Urinary bladder (tissue), 4 donors: Measurements from ENCODE around the gene ZDHHC21. TPM values are rescaled to one million over a fixed set of nuclear protein-coding genes. Genes with fewer than 3 reads are reported as not detected.

Experiments used
- DNase-seq: peaks from one replicate; pipeline ENCODE4 v3.0.0-alpha.2; 2015; ENCODE audit errors: extremely low spot score
- H3K27ac ChIP-seq: one replicate; pipeline ENCODE4 v1.5.1; 2013; ENCODE audit warnings: low read depth, mild to moderate bottlenecking, moderate library complexity
- H3K36me3 ChIP-seq: one replicate; pipeline ENCODE4 v1.6.1; 2013; ENCODE audit warnings: mild to moderate bottlenecking, moderate library complexity; ENCODE audit not compliant: insufficient read depth
- H3K4me1 ChIP-seq: one replicate; pipeline ENCODE4 v1.6.1; 2013; ENCODE audit warnings: mild to moderate bottlenecking, moderate library complexity; ENCODE audit not compliant: insufficient read depth
- H3K4me3 ChIP-seq: one replicate; pipeline ENCODE4 v1.5.1; 2013; ENCODE audit warnings: low read depth, low read length
- WGBS: extraction: QIAGEN DNeasy Blood & Tissue Kit; methylation state at CpG from one replicate; pipeline ENCODE4 v1.1.7; 2013; 5-methylcytosine and 5-hydroxymethylcytosine counted together
- polyA plus RNA-seq: library from polyadenylated mRNA; stranded (reverse); fragments of 200-250 nt; gene quantifications from one replicate; pipeline ENCODE4 v1.2.3, GENCODE V29; 2013
- total RNA-seq: library from RNA; depleted of rRNA; stranded (reverse); fragments of >200 nt; gene quantifications from one replicate; pipeline ENCODE4 v1.2.3, GENCODE V29; 2014
- donor health status: healthy with polysubstance abuse.
- donor health status: healthy.

The ZDHHC21 gene
- total and polyA plus RNA-seq, 2 donors, result 3.2 to 71.0 TPM

GRCh38 chr9:14662060-14662453 is 31.2 kb downstream of the ZDHHC21 start:
- no peak for DNase-seq
- no peak overlapping the region for H3K27ac ChIP-seq
- no peaks in the 10 kb centered on the region for H3K36me3 ChIP-seq
- 96% methylated on average over 3 of the region's 3 CpGs for WGBS
- H3K4me3 ChIP-seq, result no peak overlapping the region
- H3K4me1 ChIP-seq, result no peaks in the 10 kb centered on the region

GRCh38 chr9:14661421-14662059 is 31.7 kb downstream of the ZDHHC21 start:
- DNase-seq, result no peak
- no peaks in the 10 kb centered on the region for H3K4me1 ChIP-seq
- no peak overlapping the region for H3K4me3 ChIP-seq
- WGBS, result 51% methylated on average over 3 of the region's 3 CpGs
- no peaks in the 10 kb centered on the region for H3K36me3 ChIP-seq
- no peak overlapping the region for H3K27ac ChIP-seq

- no peak for DNase-seq
- WGBS, result 89% methylated on average over 5 of the region's 5 CpGs
- H3K4me1 ChIP-seq, result no peaks in the 10 kb centered on the region
- no peak overlapping the region for H3K4me3 ChIP-seq
- no peak overlapping the region for H3K27ac ChIP-seq
- no peaks in the 10 kb centered on the region for H3K36me3 ChIP-seq
These were observed 32.5 kb downstream of the ZDHHC21 start for GRCh38 chr9:14660721-14661120.

- Histone ChIP-seq H3K4me3 (no peak overlapping the region), H3K36me3 (no peaks in the 10 kb centered on the region), H3K27ac (no peak overlapping the region), H3K4me1 (no peaks in the 10 kb centered on the region)
- 69% methylated on average over 1 of the region's 1 CpG for WGBS
- DNase-seq, result no peak
These were observed 38.3 kb downstream of the ZDHHC21 start for GRCh38 chr9:14654932-14655331.

- no peak for DNase-seq
- Histone ChIP-seq H3K27ac (no peak overlapping the region), H3K36me3 (no peaks in the 10 kb centered on the region), H3K4me3 (no peak overlapping the region), H3K4me1 (no peaks in the 10 kb centered on the region)
- 96% methylated on average over 1 of the region's 1 CpG for WGBS
These were observed 39.7 kb downstream of the ZDHHC21 start for GRCh38 chr9:14653511-14653910.

GRCh38 chr9:14652729-14653377 is 40.4 kb downstream of the ZDHHC21 start:
- 63% methylated on average over 4 of the region's 4 CpGs for WGBS
- Histone ChIP-seq H3K27ac (no peak overlapping the region), H3K4me3 (no peak overlapping the region), H3K36me3 (no peaks in the 10 kb centered on the region), H3K4me1 (no peaks in the 10 kb centered on the region)
- DNase-seq, result no peak

GRCh38 chr9:14650596-14650995 is 42.6 kb downstream of the ZDHHC21 start:
- no peaks in the 10 kb centered on the region for H3K36me3 ChIP-seq
- no peak overlapping the region for H3K4me3 ChIP-seq
- DNase-seq, result no peak
- WGBS, result 62% methylated on average over 1 of the region's 1 CpG
- no peaks in the 10 kb centered on the region for H3K4me1 ChIP-seq
- H3K27ac ChIP-seq, result no peak overlapping the region

GRCh38 chr9:14645648-14646047 is 47.6 kb downstream of the ZDHHC21 start:
- no peaks in the 10 kb centered on the region for H3K36me3 ChIP-seq
- no peaks in the 10 kb centered on the region for H3K4me1 ChIP-seq
- WGBS, result 72% methylated on average over 3 of the region's 3 CpGs
- no peak overlapping the region for H3K4me3 ChIP-seq
- DNase-seq, result no peak
- no peak overlapping the region for H3K27ac ChIP-seq

GRCh38 chr9:14640967-14641366 is 52.3 kb downstream of the ZDHHC21 start:
- H3K27ac ChIP-seq, result no peak overlapping the region
- no peaks in the 10 kb centered on the region for H3K4me1 ChIP-seq
- 73% methylated on average over 1 of the region's 1 CpG for WGBS
- no peak for DNase-seq
- no peak overlapping the region for H3K4me3 ChIP-seq
- H3K36me3 ChIP-seq, result no peaks in the 10 kb centered on the region

- WGBS, result 68% methylated on average over 2 of the region's 2 CpGs
- no peak overlapping the region for H3K27ac ChIP-seq
- no peaks in the 10 kb centered on the region for H3K4me1 ChIP-seq
- H3K36me3 ChIP-seq, result peaks cover under 1% of the 10 kb centered on the region
- H3K4me3 ChIP-seq, result no peak overlapping the region
- DNase-seq, result no peak
These were observed 52.9 kb downstream of the ZDHHC21 start for GRCh38 chr9:14640294-14640693.

- DNase-seq, result no peak
- Histone ChIP-seq H3K36me3 (peaks cover 5% of the 10 kb centered on the region), H3K4me1 (no peaks in the 10 kb centered on the region), H3K4me3 (no peak overlapping the region), H3K27ac (no peak overlapping the region)
- WGBS, result 98% methylated on average over 7 of the region's 7 CpGs
These were observed 59.2 kb downstream of the ZDHHC21 start for GRCh38 chr9:14633906-14634565.

- H3K27ac ChIP-seq, result no peak overlapping the region
- over 99% methylated on average over 3 of the region's 3 CpGs for WGBS
- DNase-seq, result no peak
- peaks cover 5% of the 10 kb centered on the region for H3K36me3 ChIP-seq
- H3K4me3 ChIP-seq, result no peak overlapping the region
- no peaks in the 10 kb centered on the region for H3K4me1 ChIP-seq
These were observed 60.1 kb downstream of the ZDHHC21 start for GRCh38 chr9:14633148-14633547.

GRCh38 chr9:14627513-14627912 is 65.7 kb downstream of the ZDHHC21 start:
- DNase-seq, result no peak
- Histone ChIP-seq H3K36me3 (peaks cover 2% of the 10 kb centered on the region), H3K4me3 (no peak overlapping the region), H3K27ac (no peak overlapping the region), H3K4me1 (no peaks in the 10 kb centered on the region)
- 57% methylated on average over 1 of the region's 1 CpG for WGBS

- no peak overlapping the region for H3K27ac ChIP-seq
- H3K36me3 ChIP-seq, result no peaks in the 10 kb centered on the region
- H3K4me3 ChIP-seq, result no peak overlapping the region
- DNase-seq, result no peak
- no peaks in the 10 kb centered on the region for H3K4me1 ChIP-seq
- WGBS, result 96% methylated on average over 8 of the region's 8 CpGs
These were observed 74.3 kb downstream of the ZDHHC21 start for GRCh38 chr9:14618836-14619420.
